22Rv1 (cell line): ENCODE measurements around the gene PLK5.

Source experiments
- CTCF ChIP-seq: fragments of 450-650 bp; IDR thresholded peaks from 2 replicates; pipeline ENCODE4 v1.5.1; 2017; ENCODE audit warnings: mild to moderate bottlenecking
- ZFX ChIP-seq: fragments of 450-650 bp; IDR thresholded peaks from 2 replicates; pipeline ENCODE4 v1.6.1; 2017; ENCODE audit warnings: antibody characterized with exemption, borderline replicate concordance

- TF ChIP-seq CTCF = no peak
- no peak for TF ChIP-seq ZFX
Measured at GRCh38 chr19:1532003-1532402, 8.1 kb downstream of the PLK5 start.
